Ishikawa (cell line): ENCODE results near the gene HOXB5.

Experiments
- CEBPB ChIP-seq: IDR thresholded peaks from 2 replicates; pipeline ENCODE4 v1.6.1; 2012
- CREB1 ChIP-seq: IDR thresholded peaks from 2 replicates; pipeline ENCODE4 v1.6.1; 2012; ENCODE audit warnings: low read depth
- EP300 ChIP-seq: IDR thresholded peaks from 2 replicates; pipeline ENCODE4 v1.6.1; 2012; ENCODE audit warnings: borderline replicate concordance
- FOXM1 ChIP-seq: IDR thresholded peaks from 2 replicates; pipeline ENCODE4 v1.6.1; 2012; ENCODE audit warnings: low read depth, borderline replicate concordance
- MAX ChIP-seq: IDR thresholded peaks from 2 replicates; pipeline ENCODE4 v1.6.1; 2012
- RAD21 ChIP-seq: IDR thresholded peaks from 2 replicates; pipeline ENCODE4 v1.6.1; 2012; ENCODE audit warnings: low read depth
- REST ChIP-seq: IDR thresholded peaks from 2 replicates; pipeline ENCODE4 v1.6.1; 2012; ENCODE audit warnings: low read depth, mild to moderate bottlenecking
- TAF1 ChIP-seq: IDR thresholded peaks from 2 replicates; pipeline ENCODE4 v1.6.1; 2012; ENCODE audit warnings: low read depth, mild to moderate bottlenecking
- YY1 ChIP-seq: IDR thresholded peaks from 2 replicates; pipeline ENCODE4 v1.6.1; 2012; ENCODE audit warnings: low read depth
- ZBTB7A ChIP-seq: IDR thresholded peaks from 2 replicates; pipeline ENCODE4 v1.6.1; 2012; ENCODE audit warnings: low read depth

DNA sequence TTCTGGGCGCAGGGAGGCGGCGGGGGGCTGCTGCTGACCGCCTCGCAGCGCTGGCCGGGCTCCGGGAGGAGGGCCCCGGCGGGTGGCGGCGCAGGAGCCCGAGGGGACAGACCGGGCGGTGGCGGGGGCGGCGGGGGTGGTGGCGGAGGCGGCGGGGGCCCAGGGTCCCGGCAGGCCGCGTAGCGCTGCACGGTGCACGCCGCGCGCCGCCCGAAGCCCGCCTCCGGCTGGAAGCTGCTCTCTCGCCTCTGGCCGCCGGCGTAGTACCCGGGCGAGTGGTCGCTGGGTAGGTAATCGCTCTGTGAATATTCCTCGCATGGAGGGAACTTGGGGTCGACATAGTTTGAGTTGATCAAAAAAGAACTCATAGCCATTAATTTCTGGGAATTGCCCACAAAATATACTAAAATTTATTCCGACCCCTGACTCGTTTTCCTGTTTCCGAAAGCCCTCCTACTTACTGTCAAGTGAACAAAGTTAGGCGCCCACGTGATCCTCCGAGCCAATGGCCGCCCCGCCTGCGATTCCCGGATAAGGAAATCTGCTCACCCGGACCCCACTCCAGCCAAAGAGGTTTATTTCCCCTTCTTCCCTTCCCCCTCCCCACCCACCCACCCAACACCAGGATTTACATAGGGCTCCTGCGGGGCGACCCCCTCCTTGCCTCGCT lies 15.5 kb downstream of the HOXB5 start, which contains the start of gene HOXB4:
- no peak for TF ChIP-seq TAF1
- TF ChIP-seq EP300 = no peak
- TF ChIP-seq REST = no peak
- TF ChIP-seq YY1 = no peak
- TF ChIP-seq CREB1 = no peak
- TF ChIP-seq ZBTB7A = no peak
- TF ChIP-seq MAX = no peak
- no peak for TF ChIP-seq CEBPB
- TF ChIP-seq FOXM1 = no peak
- TF ChIP-seq RAD21 = no peak
